Activated naive CD4-positive, alpha-beta T cell treated with anti-CD3 and anti-CD28 coated beads for 36 hours (primary cell): ENCODE measurements around the gene NDST4. TPM values are rescaled to one million over a fixed set of nuclear protein-coding genes. Genes with fewer than 3 reads are reported as not detected.
"Not testable (repeated sequence)": the region's sequence is repeated elsewhere in the genome, so short reads cannot be mapped to it uniquely, and the experiment has no call there.

Experiments used
- CTCF ChIA-PET: fragments of 350-600 bp; sonication (Branson Sonifier 250); formaldehyde crosslinking; loops from one replicate; lab custom pipeline; 2021; ENCODE audit warnings: antibody characterized with exemption; lab: Charles Lee
- DNase-seq: peaks from one replicate; pipeline ENCODE4 v3.0.0-alpha.2; 2020
- H3K27ac Mint-ChIP-seq: one replicate; pipeline ENCODE4 v1.8.0; 2021; ENCODE audit warnings: mild to moderate bottlenecking, mixed read lengths
- H3K27me3 Mint-ChIP-seq: one replicate; pipeline ENCODE4 v1.8.0; 2021; ENCODE audit warnings: low read depth, mixed read lengths
- H3K36me3 Mint-ChIP-seq: one replicate; pipeline ENCODE4 v1.8.0; 2021; ENCODE audit warnings: low read depth, mixed read lengths
- H3K4me1 Mint-ChIP-seq: one replicate; pipeline ENCODE4 v1.8.0; 2021; ENCODE audit warnings: low read depth, mixed read lengths
- H3K4me3 Mint-ChIP-seq: one replicate; pipeline ENCODE4 v1.8.0; 2021; ENCODE audit warnings: mild to moderate bottlenecking, moderate library complexity, mixed read lengths
- H3K9me3 Mint-ChIP-seq: one replicate; pipeline ENCODE4 v1.8.0; 2021; ENCODE audit warnings: mixed read lengths
- intact Hi-C: fragments of 100-400 bp; cut with micrococcal nuclease; formaldehyde crosslinking; loops from one replicate; pipeline ENCODE4 v1.15.1; 2023
- total RNA-seq, 2 experiments: library from RNA; stranded (reverse); gene quantifications; one replicate each; pipeline ENCODE4 v1.2.3, GENCODE V29; 2021

Gene NDST4
- total RNA-seq, 2 experiments from 2014 or later: not detected

DNA sequence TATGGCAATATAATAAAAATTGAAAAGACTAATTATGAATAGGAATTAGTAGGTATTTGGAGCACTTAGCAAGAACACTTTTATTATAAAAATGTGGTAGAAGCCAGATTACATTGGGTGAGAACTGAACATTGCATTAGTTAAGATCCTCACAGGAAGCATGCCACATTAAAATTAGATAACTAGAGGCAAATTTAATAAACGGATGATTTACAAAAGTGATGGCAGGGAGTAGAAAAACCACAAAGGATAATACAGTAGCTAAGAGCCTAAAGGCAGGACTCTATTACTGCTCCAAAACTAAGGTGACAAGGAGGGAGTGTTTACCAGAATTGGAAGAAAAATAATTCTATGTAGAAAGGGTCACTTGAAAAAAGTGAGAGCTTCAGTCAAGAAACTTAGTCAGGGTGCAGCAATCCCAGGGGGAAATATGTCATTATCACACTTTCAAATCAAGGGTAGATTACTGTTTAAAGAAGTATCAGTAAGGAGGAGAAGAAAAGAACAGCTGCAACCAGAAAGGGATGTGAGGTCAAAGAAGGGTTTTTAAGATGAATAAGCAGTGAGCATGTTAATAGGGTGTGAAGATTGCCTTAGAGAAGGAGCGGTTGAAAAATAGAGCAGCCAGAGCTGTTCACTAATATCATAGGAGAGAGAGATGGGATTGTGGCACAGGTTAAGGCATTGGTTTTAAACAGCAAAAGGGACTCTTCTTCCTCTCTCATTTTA lies 84.6 kb downstream of the NDST4 start:
- CTCF ChIA-PET: interaction anchor here (1.1 kb wide), 1 partner anchor 20 kb away, joined by 3 read pairs; no protein-coding TSS in a partner anchor
- H3K27me3 Mint-ChIP-seq: no peaks in the 10 kb centered on the region
- no peak overlapping the region for H3K27ac Mint-ChIP-seq
- H3K4me1 Mint-ChIP-seq: no peaks in the 10 kb centered on the region
- intact Hi-C loops: no loop called here
- no peak overlapping the region for H3K4me3 Mint-ChIP-seq
- H3K9me3 Mint-ChIP-seq: no peaks in the 10 kb centered on the region
- no peak for DNase-seq
- no peaks in the 10 kb centered on the region for H3K36me3 Mint-ChIP-seq

DNA sequence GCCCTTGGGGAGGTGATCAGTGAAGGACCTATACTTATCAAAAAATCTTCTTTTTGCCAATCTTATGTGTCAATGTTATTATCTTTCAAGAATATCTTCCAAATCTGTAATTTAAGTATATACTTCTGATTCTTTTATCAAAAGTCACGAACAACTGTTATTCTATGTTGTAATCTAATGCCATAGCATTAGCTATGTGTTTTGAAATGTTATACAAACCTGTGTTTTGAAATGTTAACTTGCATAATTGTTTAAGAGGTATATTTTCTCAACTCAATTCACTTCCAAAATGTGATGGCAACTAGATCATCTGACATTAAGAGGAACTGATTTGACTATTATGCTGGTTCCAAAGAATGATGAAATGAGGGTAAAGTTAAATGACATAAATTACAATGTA lies 113.5 kb downstream of the NDST4 start:
- intact Hi-C loops: no loop called here
- Mint-ChIP-seq H3K9me3 (peaks cover 2% of the 10 kb centered on the region), H3K4me3 (no peak overlapping the region), H3K4me1 (no peaks in the 10 kb centered on the region), H3K27ac (no peak overlapping the region), H3K36me3 (no peaks in the 10 kb centered on the region), H3K27me3 (no peaks in the 10 kb centered on the region)
- CTCF ChIA-PET: no interaction called here
- DNase-seq: no peak

DNA sequence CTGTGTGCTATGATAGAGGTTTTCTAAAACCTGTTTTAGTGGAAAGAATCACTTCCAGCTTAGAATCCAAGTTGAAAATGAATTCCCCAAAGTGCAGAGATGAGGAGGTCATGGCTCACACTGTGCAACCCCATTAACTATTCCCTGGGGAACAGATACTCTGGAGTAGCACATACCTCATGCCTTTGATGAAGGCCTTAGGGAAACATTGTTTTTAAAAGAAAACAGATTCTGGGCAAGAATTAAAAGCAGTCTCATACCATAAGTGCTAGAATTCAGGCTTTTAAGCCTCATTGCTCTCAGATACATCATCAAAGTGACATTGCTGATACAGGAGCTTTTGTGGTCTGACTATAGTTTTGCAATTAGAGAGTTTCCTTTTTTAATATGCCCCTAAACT lies 115.1 kb downstream of the NDST4 start:
- CTCF ChIA-PET: no interaction called here
- H3K27ac Mint-ChIP-seq: no peak overlapping the region
- H3K4me1 Mint-ChIP-seq: no peaks in the 10 kb centered on the region
- H3K36me3 Mint-ChIP-seq: no peaks in the 10 kb centered on the region
- DNase-seq: no peak
- H3K4me3 Mint-ChIP-seq: no peak overlapping the region
- intact Hi-C loops: no loop called here
- H3K27me3 Mint-ChIP-seq: no peaks in the 10 kb centered on the region
- peaks cover 5% of the 10 kb centered on the region for H3K9me3 Mint-ChIP-seq

DNA sequence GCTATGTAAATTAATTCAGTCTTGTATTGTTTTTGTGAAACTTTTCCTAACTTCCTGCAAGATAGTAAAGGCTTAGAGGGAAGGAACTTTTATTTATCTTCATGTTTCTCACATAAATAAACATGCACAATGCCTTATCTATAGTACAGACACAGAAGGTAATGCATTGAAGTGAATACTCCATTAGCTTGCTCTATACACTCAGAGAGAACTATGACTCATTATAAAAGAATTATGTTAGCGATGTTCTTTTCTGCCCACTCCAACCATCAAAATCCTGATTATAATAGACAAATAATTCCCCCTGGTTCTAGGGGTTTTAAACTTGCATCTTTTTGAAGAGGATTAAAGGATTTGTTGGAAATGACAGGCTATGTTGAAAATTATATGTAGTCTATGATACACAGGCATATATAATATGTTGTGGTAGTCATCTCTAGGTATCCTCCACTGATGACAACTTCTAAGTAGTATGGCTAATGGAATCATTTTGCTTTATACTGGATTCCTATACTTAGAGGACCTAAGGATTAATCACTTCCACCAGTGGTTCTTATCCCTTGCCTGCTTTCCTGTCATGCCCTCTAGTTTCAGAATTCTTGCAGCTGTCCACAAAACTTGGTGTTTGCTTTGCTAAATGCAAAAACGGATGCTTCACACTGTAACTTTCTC lies 115.7 kb downstream of the NDST4 start:
- Mint-ChIP-seq H3K27ac (no peak overlapping the region), H3K4me3 (no peak overlapping the region), H3K36me3 (no peaks in the 10 kb centered on the region), H3K4me1 (no peaks in the 10 kb centered on the region), H3K27me3 (no peaks in the 10 kb centered on the region), H3K9me3 (peaks cover 2% of the 10 kb centered on the region)
- intact Hi-C loops: no loop called here
- no peak for DNase-seq
- CTCF ChIA-PET: no interaction called here

DNA sequence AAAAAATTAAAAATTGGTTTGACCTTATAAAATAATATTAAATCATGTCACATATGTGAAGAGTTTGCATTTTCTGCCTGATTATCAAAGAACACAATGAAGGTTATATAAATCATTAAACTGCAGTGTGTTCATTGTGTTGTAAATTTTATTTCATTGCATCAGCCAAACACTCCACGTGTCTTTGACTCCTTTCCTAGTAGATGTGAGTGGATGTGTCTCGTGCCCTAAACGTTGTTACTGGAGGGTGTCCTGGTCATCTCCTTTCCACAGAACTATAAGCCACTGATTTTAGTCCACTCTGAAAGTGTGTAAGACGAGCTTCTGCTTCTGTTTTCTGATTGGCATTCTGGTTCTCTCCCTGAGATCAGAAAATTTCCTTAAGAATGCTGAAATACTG lies 127.3 kb downstream of the NDST4 start:
- H3K36me3 Mint-ChIP-seq: no peaks in the 10 kb centered on the region
- no peak for DNase-seq
- CTCF ChIA-PET: no interaction called here
- H3K27me3 Mint-ChIP-seq: no peaks in the 10 kb centered on the region
- H3K4me1 Mint-ChIP-seq: no peaks in the 10 kb centered on the region
- H3K9me3 Mint-ChIP-seq: peaks cover 3% of the 10 kb centered on the region
- intact Hi-C loops: no loop called here
- no peak overlapping the region for H3K27ac Mint-ChIP-seq
- H3K4me3 Mint-ChIP-seq: no peak overlapping the region

DNA sequence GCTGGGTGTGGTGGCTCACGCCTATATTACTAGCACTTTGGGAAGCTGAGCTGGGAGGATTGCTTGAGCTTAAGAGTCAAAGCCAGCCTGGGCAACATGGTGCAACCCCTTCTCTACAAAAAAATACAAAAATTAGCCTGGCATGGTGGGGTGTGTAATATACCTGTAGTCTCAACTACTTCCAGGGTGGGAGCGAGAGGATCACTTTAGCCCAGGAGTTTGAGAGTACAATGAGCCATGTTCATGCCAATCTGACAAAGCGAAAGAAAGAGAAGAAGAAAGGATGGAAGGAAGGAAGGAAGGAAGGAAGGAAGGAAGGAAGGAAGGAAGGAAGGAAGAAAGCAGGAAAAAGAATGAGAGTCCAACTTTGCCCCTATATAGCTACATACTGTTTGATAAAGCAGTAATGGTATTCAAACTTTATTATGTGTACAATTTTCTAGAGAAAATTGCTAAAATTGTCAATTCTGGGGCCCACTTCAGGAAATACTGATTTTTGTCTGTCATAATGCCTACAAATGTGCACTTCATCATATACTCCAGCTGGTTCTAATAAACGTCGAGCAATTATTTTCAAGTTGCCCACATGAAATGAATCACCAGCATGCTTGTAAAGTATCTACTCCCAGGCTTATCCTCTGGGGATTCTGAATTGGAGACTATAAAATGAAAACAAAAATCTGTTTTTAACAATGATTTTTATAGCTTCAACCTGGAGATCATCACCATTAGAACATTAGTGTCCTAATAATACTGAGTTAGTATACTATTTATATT lies 132.3 kb downstream of the NDST4 start:
- Mint-ChIP-seq H3K9me3 (peaks cover 1% of the 10 kb centered on the region), H3K4me3 (no peak overlapping the region), H3K4me1 (no peaks in the 10 kb centered on the region), H3K36me3 (no peaks in the 10 kb centered on the region), H3K27ac (no peak overlapping the region), H3K27me3 (no peaks in the 10 kb centered on the region)
- CTCF ChIA-PET: no interaction called here
- intact Hi-C loops: no loop called here
- DNase-seq: no peak

DNA sequence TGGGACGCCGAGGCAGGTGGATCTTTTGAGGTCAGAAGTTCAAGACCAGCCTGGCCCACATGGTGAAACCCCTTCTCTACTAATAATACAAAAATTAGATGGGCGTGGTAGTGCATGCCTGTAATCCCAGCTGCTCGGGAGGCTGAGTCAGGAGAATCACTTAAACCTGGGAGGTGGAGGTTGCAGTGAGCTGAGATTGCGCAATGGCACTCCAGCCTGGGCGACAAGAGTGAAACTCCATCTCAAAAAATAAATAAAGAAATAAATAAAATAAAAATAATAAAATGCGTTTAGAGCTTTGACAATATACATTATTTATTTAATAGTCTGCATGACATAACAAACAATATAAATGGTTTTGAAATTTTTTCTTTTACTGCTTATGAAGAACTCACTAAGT lies 133.0 kb downstream of the NDST4 start:
- H3K36me3 Mint-ChIP-seq, DNase-seq, H3K9me3 Mint-ChIP-seq, H3K4me3 Mint-ChIP-seq, H3K27me3 Mint-ChIP-seq, CTCF ChIA-PET, H3K27ac Mint-ChIP-seq, intact Hi-C loops, H3K4me1 Mint-ChIP-seq: not testable (repeated sequence)

DNA sequence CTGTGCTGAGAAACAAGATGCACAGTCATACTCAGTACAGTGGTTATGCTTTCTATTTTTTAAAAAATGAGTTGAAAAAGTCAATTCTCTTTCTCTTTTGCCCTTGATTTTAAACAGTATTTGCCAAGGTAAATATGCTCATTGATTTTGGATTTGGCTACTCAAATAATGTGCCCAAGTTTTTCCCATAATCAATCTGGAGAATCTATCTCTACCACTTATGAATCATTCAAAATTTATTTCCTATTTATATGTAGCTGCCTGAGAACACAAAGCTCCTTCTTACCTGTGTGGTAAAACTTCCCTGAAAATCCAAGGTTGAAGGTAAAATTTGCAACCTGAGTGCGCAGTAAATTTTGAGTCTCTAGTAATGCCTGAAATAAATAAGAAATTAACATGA lies 136.5 kb downstream of the NDST4 start:
- intact Hi-C loops: no loop called here
- H3K9me3 Mint-ChIP-seq: no peaks in the 10 kb centered on the region
- CTCF ChIA-PET: no interaction called here
- H3K4me1 Mint-ChIP-seq: no peaks in the 10 kb centered on the region
- no peak overlapping the region for H3K4me3 Mint-ChIP-seq
- H3K36me3 Mint-ChIP-seq: no peaks in the 10 kb centered on the region
- no peak for DNase-seq
- no peaks in the 10 kb centered on the region for H3K27me3 Mint-ChIP-seq
- H3K27ac Mint-ChIP-seq: no peak overlapping the region

DNA sequence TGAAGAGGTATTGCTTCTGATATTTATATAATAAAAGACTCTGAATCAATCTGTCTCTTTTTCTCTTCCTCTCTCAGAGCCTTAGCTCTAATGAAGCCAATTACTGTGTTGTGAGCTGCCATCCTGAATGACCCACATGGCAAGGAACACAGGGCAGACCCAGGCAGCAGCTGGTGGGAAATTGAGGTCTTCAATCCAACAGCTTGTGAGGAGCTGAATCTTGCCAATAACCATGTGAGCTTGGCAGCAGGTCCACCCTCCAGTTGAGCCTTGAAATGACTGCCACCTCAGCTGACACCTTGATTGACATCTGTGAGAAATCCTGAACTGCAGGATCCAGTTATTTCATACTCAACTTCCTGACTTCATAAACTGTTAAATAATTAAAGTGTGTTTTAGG lies 149.4 kb downstream of the NDST4 start:
- no peaks in the 10 kb centered on the region for H3K4me1 Mint-ChIP-seq
- no peaks in the 10 kb centered on the region for H3K27me3 Mint-ChIP-seq
- H3K36me3 Mint-ChIP-seq: no peaks in the 10 kb centered on the region
- peaks cover 3% of the 10 kb centered on the region for H3K9me3 Mint-ChIP-seq
- H3K27ac Mint-ChIP-seq: no peak overlapping the region
- no peak overlapping the region for H3K4me3 Mint-ChIP-seq
- intact Hi-C loops: no loop called here
- CTCF ChIA-PET: no interaction called here
- no peak for DNase-seq

DNA sequence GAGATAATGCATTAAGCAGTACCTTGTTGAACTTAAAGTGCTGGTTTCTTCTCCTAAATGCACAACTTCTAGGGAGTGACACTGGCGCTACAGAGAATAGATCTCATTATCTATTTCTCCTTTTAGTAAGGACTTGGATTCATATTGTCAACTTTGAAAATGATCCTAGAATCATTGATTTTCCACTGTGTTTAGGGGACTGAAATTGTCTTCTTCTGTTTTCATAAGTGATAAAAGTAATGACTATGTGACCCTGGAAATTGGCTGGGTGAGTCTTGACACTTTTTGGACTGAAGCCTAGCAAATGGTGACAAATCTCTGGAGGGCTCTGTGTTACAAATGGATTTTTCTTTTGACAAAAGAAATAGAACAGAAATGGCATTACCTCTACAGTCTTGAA lies 167.8 kb downstream of the NDST4 start:
- Mint-ChIP-seq H3K27ac (no peak overlapping the region), H3K9me3 (peaks cover 3% of the 10 kb centered on the region), H3K4me1 (no peaks in the 10 kb centered on the region), H3K36me3 (no peaks in the 10 kb centered on the region), H3K27me3 (no peaks in the 10 kb centered on the region), H3K4me3 (no peak overlapping the region)
- no peak for DNase-seq
- intact Hi-C loops: no loop called here
- CTCF ChIA-PET: no interaction called here

DNA sequence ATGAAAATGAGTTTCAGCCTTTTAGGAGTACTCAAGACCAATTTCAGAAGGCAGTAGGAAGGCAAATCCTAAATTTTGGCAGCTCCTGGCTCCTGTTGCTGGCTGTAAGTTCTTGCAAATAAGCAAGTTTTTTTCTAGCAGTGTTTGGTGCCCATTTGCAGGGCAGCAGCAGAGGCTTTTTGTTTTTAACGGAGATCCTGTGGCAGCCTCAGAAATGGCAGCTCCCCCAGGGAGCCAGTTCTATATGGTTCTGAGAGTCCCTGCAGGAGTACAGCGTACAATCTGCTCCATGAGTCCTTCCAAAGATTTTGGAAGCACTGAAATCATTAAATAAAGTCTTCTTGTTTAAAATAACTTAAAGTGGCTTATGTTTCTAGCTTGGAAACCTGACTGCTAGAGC lies 171.9 kb downstream of the NDST4 start:
- H3K36me3 Mint-ChIP-seq: no peaks in the 10 kb centered on the region
- H3K4me3 Mint-ChIP-seq: no peak overlapping the region
- CTCF ChIA-PET: no interaction called here
- H3K9me3 Mint-ChIP-seq: peaks cover 2% of the 10 kb centered on the region
- H3K4me1 Mint-ChIP-seq: no peaks in the 10 kb centered on the region
- H3K27ac Mint-ChIP-seq: no peak overlapping the region
- DNase-seq: no peak
- intact Hi-C loops: no loop called here
- no peaks in the 10 kb centered on the region for H3K27me3 Mint-ChIP-seq

DNA sequence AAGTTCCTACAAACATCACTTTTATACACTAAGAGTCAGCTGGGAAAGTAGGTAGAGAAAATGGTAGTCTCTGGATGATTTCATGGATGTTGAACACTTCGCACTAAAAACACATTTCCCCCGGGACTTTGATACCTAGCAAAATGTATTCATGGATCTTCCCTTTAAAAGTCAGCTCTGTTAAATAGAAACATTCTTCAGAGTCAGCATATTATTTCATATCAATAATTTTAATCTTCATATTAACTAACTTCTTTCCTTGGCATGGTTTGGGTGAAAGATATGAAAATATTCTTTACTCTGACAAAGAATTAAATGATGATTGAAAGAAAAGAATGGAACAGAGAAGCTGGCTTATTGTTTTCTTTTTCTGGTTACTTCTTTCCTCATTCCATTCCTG lies 185.5 kb downstream of the NDST4 start:
- Mint-ChIP-seq H3K36me3 (no peaks in the 10 kb centered on the region), H3K27ac (no peak overlapping the region), H3K27me3 (no peaks in the 10 kb centered on the region), H3K4me3 (no peak overlapping the region), H3K9me3 (peaks cover 3% of the 10 kb centered on the region), H3K4me1 (no peaks in the 10 kb centered on the region)
- no peak for DNase-seq
- intact Hi-C loops: loop anchor here (5.0 kb wide), 1 partner anchor 416 kb away; no protein-coding TSS in a partner anchor
- CTCF ChIA-PET: no interaction called here
